Measurements from ENCODE around the gene ZC3H18. TPM values are rescaled to one million over a fixed set of nuclear protein-coding genes. Genes with fewer than 3 reads are reported as not detected.

Gene ZC3H18
- polyA plus RNA-seq, 10 donors, result 23.3 to 33.1 (median 28.0) TPM

DNA sequence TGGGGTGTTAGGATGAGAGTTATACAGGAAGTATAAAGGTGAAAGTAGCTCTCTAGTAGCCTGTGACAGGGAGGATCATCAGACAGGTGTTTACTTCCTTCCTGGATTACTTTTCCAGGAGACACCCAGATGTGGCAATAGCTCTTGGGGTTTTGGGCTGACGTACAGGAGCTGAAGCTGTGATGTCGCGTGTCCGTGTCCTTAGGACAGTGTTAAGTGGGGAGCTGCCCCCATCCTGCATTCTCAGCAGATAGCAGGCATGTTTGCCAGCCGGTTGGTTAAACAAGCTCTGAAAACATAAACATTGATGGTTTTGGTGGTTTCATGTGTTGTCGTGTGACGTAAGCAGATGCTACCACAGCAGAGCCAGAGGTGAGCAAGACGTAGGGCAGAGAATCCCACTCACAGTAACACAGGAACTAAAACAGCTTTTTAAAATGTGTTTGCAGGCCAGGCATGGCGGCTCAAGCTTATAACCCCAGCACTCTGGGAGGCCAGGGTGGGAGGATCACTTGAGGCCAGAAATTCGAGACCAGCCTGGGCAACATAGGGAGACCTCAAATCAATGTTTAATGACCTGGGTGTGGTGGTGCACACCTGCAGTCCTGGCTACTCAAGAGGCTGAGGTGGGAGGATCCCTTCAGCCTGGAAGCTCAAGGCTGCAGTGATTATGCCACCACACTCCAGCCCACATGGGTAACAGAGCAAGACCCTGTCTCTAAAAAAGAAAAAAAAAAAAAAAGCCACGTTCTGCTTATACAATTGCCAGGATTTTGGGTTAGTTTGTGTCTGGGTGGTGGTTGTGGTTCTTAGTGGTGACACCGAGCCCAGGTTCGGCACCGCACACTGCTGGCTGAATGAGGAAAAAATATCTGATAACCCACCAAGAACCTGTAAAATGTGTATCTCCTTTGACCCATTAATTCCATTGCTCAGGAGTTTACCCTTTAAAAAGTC is 49.9 kb downstream of the ZC3H18 start:
- DNase-seq, result no peak

DNA sequence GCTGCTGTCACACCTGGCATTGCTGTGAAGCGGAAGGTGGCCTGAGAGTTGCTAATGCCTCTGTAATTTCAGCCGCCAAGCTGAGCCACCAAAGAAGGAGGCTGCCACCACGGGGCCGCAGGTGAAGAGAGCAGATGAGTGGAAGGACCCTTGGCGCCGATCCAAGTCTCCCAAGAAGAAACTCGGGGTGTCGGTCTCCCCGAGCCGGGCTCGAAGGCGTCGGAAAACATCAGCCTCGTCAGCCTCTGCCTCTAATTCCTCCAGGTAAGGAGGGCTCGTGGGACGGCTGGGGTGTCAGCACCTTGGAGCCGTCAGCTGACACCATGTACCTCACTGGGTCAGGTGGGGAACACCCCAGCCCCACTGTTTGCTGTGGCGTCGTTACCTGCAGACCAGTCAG is 51.9 kb downstream of the ZC3H18 start:
- no peak for DNase-seq

DNA sequence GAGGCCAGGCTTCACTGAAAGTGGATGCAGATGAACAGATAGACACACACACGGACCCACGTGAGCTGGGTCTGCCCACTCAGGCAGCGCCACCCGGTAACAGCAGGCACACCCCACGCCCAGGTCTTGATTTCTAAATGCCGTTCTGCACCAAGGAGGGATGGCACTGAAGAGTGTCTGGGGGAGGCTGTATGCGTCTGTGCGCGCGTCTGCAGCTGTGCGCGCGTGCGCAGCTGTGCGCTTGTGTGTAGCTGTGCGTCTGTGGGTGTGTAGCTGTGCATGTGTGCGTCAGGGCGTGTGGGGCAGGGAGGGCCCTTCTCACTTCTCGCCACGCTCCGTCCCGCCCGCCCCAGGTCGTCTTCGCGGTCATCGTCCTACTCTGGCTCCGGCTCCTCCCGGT is 52.7 kb downstream of the ZC3H18 start:
- DNase-seq, result no peak

DNA sequence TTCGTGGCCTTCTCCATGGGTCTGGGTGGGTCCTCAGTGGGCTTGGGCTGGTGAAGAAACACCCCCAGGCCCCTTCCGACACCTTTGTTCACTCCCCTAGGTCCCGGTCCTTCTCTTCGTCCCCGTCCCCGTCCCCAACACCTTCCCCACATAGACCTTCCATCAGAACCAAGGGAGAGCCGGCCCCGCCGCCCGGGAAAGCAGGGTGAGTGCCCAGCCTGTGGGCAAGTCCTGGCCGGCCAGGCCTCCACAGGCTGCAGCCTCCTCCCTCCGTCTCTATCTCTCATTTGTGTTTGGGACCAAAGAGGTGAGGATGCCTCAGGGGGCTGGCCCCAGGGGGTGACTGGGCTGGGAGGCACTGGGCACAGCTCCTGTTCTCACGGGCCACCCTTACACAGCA is 53.7 kb downstream of the ZC3H18 start:
- DNase-seq, result no peak

DNA sequence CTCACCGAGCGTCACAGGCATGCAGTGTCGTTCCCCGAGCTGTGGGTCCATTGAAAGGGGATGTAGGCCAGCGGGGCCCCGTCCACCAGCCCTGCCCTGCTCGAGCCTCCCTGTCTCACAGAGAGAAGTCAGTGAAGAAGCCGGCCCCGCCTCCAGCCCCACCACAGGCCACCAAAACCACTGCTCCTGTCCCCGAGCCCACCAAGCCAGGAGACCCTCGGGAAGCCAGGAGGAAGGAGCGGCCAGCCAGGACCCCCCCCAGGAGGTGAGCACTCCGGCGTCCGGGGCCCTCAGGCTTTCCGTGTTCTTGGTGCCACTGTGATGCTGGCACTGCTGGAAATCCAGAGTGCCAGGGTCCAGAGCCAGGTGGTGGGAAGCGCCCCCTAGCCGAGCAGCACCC is 54.3 kb downstream of the ZC3H18 start:
- no peak for DNase-seq

DNA sequence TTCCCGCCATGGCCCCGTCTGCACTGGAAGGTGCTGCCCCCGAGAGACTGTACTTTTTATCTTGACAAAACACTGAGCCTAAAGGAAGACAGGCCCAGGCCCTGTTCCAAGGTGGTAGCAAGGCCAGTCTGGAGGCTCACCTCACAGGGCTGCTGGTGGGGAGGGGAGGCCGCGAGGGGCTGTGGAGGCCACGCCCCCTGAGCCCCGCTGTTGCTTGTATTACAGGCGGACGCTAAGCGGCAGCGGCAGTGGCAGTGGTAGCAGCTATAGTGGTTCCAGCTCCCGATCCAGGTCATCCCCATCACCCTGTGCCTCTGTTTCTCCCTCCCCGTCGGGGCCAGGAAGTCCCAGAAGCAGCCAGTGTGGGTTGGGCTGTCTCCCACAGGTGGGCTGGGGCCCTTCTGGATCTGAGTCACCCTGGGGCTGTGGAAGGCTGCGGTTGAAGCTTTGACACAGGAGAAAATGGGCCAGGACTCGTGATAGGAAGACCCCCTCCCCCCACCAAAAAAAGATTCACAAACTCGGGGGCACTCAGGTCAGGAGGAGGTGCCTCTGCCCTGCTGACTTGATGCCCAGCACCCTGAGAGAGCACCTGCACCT is 54.9 kb downstream of the ZC3H18 start:
- DNase-seq, result no peak

DNA sequence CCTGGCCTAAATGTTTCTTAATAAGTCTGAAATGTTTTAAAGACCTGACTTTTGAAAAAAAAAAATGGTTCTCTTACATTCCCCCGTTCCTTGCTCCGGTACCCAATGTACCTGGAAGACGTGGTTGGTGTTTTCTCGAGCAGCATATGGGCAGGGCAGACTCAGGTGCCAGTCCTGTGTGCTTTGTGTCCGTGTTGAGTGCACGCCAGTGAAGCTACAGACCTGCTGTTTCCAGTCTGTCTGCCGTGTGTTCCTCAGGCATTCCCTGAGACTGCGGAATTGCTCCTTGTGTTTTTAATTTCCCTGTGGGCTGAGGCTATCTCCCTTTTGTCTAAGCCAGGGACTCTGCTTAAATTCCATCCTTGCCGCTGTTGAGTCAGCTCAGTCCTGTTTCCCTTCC is 56.4 kb downstream of the ZC3H18 start:
- DNase-seq, result no peak

DNA sequence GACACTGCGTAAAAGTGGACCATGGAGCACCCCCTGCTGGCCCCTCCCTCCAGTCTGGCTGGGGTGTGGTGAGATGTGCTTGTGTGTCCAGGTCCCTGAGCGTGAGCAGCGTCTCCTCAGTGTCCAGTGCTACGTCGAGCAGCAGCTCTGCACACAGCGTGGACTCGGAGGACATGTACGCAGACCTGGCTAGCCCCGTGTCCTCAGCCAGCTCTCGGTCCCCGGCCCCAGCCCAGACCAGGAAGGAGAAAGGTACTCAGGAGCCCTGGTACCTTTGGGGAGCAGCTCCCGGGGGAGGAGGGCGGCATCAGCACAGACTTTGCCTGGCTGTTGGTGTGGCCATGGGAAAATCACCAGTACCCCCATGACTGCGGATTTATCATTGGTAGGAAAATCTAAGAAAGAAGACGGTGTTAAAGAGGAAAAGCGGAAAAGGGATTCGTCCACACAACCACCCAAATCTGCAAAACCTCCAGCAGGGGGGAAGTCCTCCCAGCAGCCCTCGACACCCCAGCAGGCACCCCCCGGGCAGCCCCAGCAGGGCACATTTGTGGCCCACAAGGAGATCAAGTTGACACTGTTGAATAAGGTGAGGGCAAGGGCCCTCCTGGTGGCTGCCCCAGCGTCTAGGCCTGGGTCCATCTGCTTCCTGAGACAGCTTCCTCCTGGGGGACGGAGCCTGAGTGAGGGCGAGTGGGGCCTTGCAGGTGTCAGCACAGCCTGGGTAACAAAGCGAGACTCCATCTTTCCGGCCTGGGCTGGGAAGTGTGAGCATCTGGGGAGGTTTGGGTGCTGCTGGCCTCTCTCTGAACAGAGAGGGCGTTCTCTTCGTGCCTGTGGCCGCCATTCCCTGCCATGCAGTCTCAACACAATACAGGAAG is 57.6 kb downstream of the ZC3H18 start:
- no peak for DNase-seq

DNA sequence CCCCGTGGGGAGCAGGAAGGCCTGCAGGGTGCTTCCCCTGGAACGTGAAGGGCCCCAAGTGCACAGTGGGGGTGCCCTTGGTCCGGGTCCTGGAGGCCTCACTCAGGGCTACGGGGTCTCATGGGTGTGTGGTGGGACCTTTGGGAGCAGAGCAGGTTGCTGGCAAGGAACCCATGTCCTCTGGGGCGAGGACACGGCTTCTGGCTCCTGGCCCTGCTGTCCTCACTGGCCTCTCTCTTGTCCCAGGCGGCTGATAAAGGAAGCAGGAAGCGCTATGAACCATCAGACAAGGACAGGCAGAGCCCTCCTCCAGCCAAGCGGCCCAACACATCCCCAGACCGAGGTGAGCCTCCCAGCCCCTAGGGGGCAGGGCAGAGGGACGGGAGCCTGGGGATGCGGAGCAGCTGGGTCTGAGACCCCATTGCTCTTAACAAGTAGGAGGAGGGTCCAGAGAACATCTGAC is 58.3 kb downstream of the ZC3H18 start:
- no peak for DNase-seq

DNA sequence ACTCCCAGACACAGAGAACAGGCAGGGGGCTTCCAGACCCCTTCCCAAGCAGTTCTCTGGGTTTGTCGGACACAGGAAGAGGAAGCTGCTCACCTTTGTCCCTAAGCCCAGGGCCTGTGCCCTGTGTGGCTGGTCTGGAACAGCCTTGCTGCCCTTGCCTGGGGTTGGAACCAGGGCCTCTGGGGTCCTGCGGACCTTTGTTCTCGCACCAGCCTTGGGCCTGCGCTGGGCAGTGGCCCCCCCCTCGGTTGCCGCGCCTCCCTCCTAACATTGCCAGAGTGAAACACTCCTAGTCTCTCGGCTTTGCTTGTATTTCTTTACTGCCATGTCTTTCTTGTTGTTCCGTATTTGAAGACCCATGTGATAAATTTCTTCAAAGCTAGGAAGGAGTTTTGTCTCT is 59.6 kb downstream of the ZC3H18 start:
- DNase-seq, result no peak

DNA sequence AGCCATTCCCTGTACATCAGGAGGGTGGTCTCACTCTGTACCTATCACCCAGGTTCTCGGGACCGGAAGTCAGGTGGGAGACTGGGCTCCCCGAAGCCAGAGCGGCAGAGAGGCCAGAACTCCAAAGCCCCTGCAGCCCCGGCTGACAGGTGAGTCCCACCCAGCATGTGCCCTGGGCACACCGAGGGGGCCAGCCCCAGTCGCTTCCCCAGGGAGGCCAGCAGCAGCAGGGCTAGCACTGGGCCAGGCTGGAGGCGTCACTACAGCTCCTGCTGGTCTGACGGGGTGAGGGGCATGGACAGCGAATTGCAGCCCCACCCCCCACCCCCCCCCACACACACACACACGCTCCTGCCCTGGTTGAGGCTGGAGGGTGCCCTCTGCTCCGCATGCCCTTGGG is 60.2 kb downstream of the ZC3H18 start:
- no peak for DNase-seq

DNA sequence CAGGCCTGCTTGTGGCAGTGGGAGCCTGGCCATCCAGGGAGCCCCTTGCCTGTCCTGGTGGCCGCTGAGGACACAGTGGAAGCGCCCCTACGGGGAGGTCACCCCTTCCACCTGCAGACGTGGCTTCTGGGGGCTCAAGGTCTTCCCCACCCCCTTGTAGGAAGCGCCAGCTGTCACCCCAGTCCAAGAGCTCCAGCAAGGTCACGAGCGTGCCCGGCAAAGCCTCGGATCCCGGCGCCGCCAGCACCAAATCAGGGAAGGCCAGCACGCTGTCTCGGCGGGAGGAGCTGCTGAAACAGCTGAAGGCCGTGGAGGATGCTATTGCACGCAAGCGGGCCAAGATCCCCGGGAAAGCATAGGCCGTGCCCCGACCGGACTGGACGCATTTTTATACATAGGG is 60.7 kb downstream of the ZC3H18 start:
- DNase-seq, result no peak

DNA sequence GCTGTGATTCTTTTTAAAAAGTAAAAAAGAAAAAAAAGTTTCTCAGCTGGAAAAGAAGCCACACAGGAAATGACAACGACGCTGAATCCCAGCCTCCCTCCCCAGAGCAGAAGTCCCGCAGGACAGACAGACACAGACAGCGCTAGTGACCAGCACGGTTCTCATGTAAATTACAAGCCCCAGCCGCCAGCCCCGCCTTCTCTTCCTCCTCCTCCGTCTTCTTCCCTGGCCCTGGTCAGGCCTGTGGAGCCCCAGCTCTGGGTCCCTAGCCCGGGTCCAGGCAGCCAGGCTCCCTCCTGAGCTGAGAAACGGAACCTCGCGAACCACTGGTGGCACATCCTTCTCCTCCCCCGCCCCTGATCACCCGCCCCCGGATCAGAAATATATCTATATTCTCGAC is 61.2 kb downstream of the ZC3H18 start:
- no peak for DNase-seq

DNA sequence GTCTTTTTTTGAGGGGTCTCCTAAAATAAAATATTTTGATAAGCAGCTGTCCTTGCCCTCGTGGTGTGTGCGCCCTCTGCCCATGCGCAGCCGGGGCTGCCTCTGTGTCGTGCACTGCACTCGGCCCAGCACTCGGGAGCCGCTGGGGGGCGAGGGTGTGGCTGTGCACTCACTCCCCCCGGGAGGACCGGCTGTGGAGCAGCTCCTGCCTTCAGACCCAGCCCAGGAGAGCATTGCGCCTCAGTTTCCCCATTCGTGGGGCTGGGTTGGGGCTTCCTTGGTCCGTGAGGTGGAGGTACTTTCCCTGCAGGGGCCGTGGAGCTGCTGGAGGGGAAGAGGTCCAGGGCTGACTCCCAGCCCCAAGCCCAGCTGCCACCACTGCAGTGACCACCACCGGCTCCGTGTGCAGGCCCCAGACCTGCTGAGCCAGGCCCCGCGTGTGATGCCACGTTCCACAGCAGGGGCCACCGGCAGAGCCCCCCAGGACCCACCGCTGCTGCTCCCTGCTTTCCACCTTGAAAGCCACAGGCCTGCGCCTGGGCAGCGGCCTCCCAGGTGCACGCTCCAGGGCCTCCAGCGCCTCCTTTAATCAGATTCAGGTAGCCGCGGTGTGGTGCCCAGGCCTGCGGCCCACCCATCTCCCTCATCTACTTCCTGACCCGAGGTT is 61.9 kb downstream of the ZC3H18 start:
- no peak for DNase-seq

DNA sequence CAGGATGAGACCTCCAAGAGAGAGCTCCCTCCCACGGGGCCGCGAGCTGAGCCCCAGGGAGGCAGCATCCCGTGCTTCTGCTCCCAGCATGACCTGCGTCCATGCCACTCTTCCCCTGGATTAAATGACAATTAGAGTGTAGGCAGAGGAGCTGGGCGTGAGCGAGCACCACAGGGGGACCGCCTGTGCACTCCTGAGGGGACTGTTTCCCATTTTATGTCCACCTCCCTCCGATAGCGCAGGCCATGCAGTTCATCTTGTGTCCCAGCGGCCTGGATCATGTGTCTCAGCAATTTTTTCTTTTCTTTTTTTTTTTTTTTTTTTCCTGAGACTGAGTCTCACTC is 62.4 kb downstream of the ZC3H18 start:
- DNase-seq, result no peak

DNA sequence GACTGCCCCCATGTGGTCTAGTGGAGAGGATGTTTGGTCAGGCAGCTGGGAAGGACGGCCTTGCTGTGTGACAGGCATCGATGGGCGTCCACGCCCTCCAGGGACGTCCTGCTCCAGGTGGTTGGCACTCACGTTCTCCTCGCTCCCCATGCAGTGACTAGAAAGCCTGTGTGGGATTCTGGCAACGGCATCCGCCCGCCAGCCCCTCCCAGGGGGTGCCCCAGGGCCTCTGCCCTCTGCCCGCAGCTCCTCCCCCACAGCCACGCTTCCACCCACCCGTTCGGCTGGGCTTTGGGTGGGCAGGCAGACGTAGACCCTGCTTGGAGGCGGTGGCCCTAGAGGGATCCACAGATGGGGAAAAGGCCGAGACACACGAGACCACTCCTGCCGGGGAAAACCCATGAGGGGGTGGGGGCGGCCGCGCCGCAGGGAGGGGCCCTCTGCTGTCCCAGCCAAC is 63.5 kb downstream of the ZC3H18 start:
- peak in 1 of 3 donors; percentile 34 for DNase-seq

DNA sequence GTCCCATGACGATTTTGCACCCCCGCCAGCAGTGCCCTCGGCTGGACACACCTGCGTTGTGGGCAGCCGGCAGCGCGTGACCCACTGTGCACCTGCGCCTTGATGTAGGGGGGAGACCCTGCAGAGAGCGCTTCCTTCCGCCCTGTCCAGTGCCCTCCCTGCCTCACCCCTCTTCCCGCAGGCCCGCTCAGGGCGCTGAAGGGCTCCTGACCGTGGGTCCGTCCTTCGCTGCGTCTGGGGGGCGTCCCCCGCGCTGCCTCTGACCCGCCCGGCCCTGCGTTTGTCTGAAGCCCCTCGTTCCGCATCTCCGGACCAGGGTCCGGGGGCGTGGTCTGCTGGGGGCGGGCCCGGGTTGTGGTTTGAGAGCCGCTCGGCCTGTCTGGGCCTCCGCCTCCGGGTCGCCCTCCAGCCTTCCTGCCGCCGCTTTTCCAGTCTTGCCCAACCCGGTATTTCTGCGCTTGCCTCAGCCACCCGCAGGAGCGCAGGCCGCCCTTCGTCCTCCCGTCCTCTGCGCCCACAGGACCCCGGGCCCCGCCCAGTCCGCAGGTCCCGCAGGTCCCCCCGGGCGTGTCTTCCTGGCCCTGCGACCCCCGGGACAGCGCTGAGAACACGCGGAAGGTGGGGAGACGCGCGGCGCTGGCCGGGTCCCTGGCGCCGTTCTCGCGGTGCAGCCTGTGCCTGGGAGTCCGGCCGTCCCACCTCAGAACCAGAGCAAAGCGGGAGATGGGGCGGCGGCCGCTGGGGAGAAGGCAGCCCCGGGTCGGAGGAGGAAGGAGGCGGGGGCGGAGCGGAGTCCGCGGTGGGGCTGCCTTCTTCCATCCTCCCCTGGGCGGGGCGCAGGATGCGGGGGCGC is 64.2 kb downstream of the ZC3H18 start:
- peak in 1 of 3 donors; percentile 52 for DNase-seq

DNA sequence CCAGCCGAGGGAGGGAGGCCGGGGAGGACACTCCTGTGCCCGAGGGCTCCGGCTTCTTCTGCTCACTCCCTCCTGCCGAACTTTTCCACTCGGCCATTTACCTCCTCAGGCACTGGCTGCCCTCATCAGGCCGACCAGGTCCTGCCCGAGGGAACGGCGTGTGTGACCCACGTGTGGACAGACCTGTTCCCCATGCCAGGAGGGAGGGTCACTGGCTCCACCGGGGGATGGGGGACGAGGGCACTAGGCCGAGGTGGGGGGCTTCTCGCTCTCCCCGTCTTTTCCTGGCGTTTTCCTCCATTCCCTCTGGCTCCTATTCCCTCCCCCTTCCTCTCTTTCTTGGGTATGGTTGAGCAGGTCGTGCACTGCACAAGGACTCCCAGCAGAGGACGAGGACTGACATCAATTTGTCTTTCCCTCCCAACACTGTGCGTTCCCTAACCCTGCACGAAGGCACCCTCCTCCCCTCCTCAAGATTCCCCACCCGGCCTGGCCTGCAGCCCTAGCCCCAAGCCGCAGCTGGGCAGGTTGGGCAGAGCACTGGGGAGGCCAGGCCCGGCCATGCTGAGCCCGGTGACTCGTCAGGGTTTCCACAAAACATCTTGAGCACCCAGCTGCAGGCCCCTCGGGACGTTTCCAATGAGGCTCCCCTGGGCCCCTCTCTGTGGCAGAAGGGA is 64.9 kb downstream of the ZC3H18 start:
- DNase-seq, result no peak

DNA sequence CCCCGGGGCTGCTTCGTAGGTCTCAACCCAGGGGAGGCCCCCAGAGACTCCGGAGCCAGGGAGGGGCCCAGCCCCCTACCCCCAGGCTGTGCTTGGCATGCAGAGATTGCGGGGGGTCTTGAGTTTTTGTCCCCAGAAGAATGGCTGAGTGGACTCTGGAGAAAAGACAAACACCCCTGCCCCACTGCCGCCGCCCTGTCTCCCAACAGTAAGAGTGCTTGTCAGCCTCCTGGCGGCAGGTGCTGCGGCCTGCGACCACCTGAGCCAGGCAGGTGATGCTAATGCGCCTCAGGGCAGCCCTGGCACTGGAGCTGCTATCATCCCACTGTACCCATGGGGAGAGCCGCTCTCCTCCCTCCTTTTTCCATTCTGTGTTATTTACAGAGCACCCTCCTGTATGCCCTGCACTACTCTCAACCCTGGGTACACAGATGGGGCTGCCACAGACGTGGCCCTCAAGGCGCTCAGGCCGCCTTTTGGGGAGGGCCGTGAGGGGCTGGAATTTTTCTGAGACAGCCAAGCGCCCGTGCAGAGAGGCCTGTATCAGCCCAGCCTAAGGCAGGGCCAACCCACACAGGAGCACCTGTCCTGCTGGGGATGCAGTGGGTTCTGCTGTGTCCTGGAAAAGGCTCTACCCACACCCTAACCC is 65.6 kb downstream of the ZC3H18 start:
- no peak for DNase-seq
